Measurements from ENCODE around the gene HEMK1.

HEMK1 gene

DNA sequence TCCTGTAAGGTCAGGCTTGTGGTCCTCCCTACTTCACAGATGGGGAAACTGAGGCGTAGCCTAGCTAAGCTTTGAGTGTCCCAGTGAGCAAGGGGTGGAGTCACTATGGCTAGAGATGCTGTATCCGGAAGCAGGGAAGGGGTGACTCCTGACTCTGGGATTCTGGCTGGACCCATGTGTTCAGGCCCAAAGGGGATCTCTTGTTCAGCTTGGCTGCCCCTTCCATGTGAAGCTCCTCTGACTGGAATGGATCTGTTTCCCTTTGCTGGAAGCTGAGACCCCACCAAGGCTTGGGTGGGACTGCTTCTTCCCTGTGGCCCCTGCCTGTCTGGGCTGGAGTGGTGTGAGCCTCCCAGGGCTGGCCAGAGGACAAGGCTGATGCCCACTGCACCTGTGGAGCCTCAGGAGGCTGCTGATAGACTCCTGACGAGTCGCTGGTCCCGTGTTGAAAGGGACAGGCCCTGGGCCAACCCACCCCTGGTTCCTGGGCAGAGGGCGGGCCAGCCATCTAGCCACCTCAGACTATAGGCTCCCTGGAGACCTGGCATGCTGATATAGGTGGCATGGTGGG is 48.7 kb downstream of the HEMK1 start:
- TF ChIP-seq, protein P1, sequence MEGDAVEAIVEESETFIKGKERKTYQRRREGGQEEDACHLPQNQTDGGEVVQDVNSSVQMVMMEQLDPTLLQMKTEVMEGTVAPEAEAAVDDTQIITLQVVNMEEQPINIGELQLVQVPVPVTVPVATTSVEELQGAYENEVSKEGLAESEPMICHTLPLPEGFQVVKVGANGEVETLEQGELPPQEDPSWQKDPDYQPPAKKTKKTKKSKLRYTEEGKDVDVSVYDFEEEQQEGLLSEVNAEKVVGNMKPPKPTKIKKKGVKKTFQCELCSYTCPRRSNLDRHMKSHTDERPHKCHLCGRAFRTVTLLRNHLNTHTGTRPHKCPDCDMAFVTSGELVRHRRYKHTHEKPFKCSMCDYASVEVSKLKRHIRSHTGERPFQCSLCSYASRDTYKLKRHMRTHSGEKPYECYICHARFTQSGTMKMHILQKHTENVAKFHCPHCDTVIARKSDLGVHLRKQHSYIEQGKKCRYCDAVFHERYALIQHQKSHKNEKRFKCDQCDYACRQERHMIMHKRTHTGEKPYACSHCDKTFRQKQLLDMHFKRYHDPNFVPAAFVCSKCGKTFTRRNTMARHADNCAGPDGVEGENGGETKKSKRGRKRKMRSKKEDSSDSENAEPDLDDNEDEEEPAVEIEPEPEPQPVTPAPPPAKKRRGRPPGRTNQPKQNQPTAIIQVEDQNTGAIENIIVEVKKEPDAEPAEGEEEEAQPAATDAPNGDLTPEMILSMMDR (conservative IDR thresholded peaks at IDR 0.05; ENCODE audit: control insufficient read depth, insufficient read depth, low read depth, low read length): no peak
- peak; percentile 25 for DNase-seq (ENCODE audit: low read depth)
- peak overlapping the region; percentile 75 for H3K4me3 ChIP-seq (ENCODE audit: control insufficient read depth, low read depth, low read length)

DNA sequence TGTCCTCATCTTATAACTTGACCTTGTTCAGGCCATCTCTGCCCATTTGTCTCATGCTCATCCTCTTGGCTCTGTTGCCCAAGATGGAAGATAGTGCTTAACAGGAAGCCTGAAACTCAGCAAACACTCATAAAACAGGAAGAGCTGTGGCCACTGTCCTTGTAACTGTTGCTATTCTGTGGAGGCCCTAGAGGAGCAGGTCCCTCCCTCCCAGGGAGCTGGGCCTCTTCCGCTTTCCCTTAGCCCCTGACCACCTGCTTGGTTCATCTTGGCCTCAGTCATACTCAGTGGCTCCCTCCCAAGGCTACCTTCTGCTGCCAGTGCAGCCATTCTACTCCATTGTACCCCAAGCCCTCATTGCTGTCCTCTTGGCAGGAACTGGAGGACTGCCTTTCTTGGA is 51.1 kb downstream of the HEMK1 start:
- TF ChIP-seq, protein P1 (conservative IDR thresholded peaks at IDR 0.05; ENCODE audit: control insufficient read depth, insufficient read depth, low read depth, low read length): no peak

DNA sequence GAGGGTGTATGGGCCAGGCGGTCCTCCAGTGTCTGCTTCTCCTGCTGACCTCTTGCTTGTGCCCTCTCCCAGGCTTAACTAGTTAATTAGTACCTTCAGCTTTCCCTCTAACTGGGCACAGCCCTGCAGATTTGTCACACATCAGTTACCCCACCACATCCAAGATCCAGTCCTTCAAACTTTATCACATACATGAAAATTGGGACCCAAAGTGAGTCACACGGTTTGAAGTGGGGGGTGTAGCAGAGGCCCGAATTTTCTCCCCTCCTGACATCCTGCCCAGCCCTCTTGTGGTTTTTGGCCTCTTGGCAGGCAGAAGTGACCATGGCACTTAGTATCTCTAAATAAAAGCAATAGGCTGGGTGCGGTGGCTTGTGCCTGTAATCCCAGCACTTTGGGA is 51.5 kb downstream of the HEMK1 start:
- TF ChIP-seq, protein P1 (conservative IDR thresholded peaks at IDR 0.05; ENCODE audit: control insufficient read depth, insufficient read depth, low read depth, low read length): no peak
- peak; percentile 25 for DNase-seq (ENCODE audit: low read depth)
- H3K4me3 ChIP-seq (ENCODE audit: control insufficient read depth, low read depth, low read length): no peak overlapping the region

More for the DNA sequence above, 51.1 kb downstream of the HEMK1 start:
- DNase-seq (ENCODE audit: low read depth): no peak
- H3K4me3 ChIP-seq (ENCODE audit: control insufficient read depth, low read depth, low read length): no peak overlapping the region

DNA sequence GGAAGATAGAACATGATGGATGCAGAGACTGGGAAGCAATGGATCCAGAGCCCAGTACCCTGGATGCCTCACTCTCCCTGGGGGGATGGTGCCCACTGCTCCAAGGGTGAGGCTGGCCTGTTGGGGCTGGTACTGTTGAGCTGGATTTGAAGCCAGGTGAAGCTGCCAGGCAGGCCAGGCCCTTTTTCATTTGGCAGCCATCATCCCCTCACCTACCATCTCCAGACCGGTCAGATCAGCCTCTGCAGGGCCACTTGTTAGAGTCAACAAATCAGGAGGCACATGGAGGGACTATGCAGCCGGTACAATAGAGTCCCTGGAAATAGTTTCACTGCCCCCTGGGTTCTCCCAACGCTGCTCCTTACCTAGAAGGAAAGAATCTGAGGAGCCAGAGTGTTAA is 53.6 kb downstream of the HEMK1 start:
- DNase-seq (ENCODE audit: low read depth): no peak

DNA sequence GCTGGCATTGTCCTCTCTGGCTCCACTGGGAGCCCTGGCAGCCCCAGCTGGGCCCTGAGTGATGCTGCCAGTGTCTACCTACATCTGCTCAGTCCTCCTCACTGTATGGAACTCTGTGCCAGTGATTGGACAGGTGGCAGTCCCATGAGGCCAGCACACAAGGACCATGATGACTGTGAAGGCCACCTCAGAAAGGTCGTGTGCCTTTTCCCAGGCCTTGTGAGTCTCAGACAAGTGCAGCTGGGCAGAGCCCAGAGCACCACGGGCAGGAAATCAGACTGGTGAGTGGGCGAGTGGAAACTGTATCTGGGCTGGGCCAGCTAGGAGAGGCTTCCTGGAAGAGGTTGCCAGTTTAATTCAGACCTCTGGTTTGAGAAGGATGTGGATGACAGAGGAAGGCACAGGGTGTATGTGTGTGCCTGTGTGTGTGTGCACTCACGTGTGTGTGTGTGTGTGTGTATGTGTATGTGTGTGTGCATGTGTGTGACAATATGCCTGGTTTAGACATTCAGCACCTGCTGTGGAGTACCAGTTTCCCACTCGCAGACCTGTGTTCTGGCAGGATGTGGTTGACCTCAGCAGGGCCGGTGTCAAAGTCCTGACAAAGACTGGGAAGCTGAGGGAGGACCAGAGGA is 54.6 kb downstream of the HEMK1 start:
- no peak for DNase-seq (ENCODE audit: low read depth)
- TF ChIP-seq, protein P1 (conservative IDR thresholded peaks at IDR 0.05; ENCODE audit: control insufficient read depth, insufficient read depth, low read depth, low read length): no peak
- H3K4me3 ChIP-seq (ENCODE audit: control insufficient read depth, low read depth, low read length): no peak overlapping the region

More for the DNA sequence above, 53.6 kb downstream of the HEMK1 start:
- TF ChIP-seq, protein P1 (conservative IDR thresholded peaks at IDR 0.05; ENCODE audit: control insufficient read depth, insufficient read depth, low read depth, low read length): no peak
- no peak overlapping the region for H3K4me3 ChIP-seq (ENCODE audit: control insufficient read depth, low read depth, low read length)

DNA sequence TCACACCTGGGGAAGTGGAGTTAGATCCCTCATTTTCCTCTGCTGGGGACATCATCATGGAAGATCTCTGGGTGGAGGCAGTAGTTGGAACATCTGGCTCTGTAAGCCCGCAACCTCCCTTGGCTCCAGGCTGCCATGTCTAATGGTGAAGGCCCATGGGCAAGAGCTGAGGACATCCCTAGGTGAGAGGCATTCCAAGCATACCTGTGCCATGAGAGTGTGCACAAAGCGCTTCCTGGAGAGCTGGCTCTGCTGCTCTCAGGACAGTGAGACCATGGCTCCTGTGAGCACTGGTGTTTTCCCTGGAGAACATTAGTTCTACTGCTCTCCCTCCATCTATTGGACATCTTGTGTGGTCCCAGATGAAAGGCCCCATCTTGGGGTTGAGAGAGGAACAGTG is 55.3 kb downstream of the HEMK1 start:
- TF ChIP-seq, protein P1 (conservative IDR thresholded peaks at IDR 0.05; ENCODE audit: control insufficient read depth, insufficient read depth, low read depth, low read length): no peak
- H3K4me3 ChIP-seq (ENCODE audit: control insufficient read depth, low read depth, low read length): no peak overlapping the region
- no peak for DNase-seq (ENCODE audit: low read depth)
